Liver (tissue), 3 donors: ENCODE data around the gene TRERF1.

Experiments used
- CTCF ChIP-seq: fragments of 150-350 bp; IDR thresholded peaks from 2 replicates; pipeline ENCODE4 v1.5.1; 2017; ENCODE audit warnings: improper control_type of control experiment, low read depth, low read length; ENCODE audit not compliant: missing input control
- JUND ChIP-seq, 2 donors: IDR thresholded peaks; 2 replicates each; pipeline ENCODE4 v1.6.1; 2016; ENCODE audit warnings: antibody characterized with exemption in 2 of 2
- MAX ChIP-seq: IDR thresholded peaks from 2 replicates; pipeline ENCODE4 v1.6.1; 2016; ENCODE audit warnings: antibody characterized with exemption
- RAD21 ChIP-seq, 2 donors: IDR thresholded peaks; 2 replicates each; pipeline ENCODE4 v1.6.1; 2016; ENCODE audit warnings: antibody characterized with exemption in 2 of 2, mild to moderate bottlenecking in 2 of 2
- TAF1 ChIP-seq: conservative IDR thresholded peaks from 2 replicates; pipeline ENCODE4 v1.6.1; 2016; ENCODE audit warnings: antibody characterized with exemption, mild to moderate bottlenecking
- ZBTB33 ChIP-seq: IDR thresholded peaks from 2 replicates; pipeline ENCODE4 v1.6.1; 2016; ENCODE audit warnings: antibody characterized with exemption
- donor health status: healthy.
- donor health status: healthy.

GRCh38 chr6:42266538-42266937 lies 185.2 kb downstream of the TRERF1 start:
- no peak for TF ChIP-seq CTCF
- TF ChIP-seq MAX = no peak
- TF ChIP-seq ZBTB33 = no peak
- TF ChIP-seq JUND (IDR thresholded peaks at IDR 0.05) = no peak
- TF ChIP-seq RAD21 (IDR thresholded peaks at IDR 0.05) = no peak
- no peak for TF ChIP-seq TAF1
